ENCODE data around the gene MCF2L. TPM values are rescaled to one million over a fixed set of nuclear protein-coding genes. Genes with fewer than 3 reads are reported as not detected.

The MCF2L gene
- polyA plus RNA-seq, 4 donors: 13.6 to 38.5 (median 31.1) TPM

- DNase-seq (ENCODE audit: low read depth in 4 of 4, low spot score in 3 of 4): no peak
Observed at GRCh38 chr13:113058988-113059850, 90.2 kb downstream of the MCF2L start.

- DNase-seq (ENCODE audit: low read depth in 4 of 4, low spot score in 3 of 4): no peak
Observed at GRCh38 chr13:113059891-113060290, 90.9 kb downstream of the MCF2L start.

GRCh38 chr13:113060557-113061270, 91.7 kb downstream of the MCF2L start:
- DNase-seq (ENCODE audit: low read depth in 4 of 4, low spot score in 3 of 4): no peak

GRCh38 chr13:113061271-113061625, 92.2 kb downstream of the MCF2L start:
- DNase-seq (ENCODE audit: low read depth in 4 of 4, low spot score in 3 of 4): no peak

GRCh38 chr13:113061796-113062425, 92.9 kb downstream of the MCF2L start:
- DNase-seq (ENCODE audit: low read depth in 4 of 4, low spot score in 3 of 4): no peak

GRCh38 chr13:113062691-113063090, 93.7 kb downstream of the MCF2L start:
- no peak for DNase-seq (ENCODE audit: low read depth in 4 of 4, low spot score in 3 of 4)

GRCh38 chr13:113063091-113063491, 94.1 kb downstream of the MCF2L start:
- no peak for DNase-seq (ENCODE audit: low read depth in 4 of 4, low spot score in 3 of 4)

GRCh38 chr13:113064000-113064533, 95.1 kb downstream of the MCF2L start:
- no peak for DNase-seq (ENCODE audit: low read depth in 4 of 4, low spot score in 3 of 4)

GRCh38 chr13:113064534-113065405, 95.8 kb downstream of the MCF2L start:
- no peak for DNase-seq (ENCODE audit: low read depth in 4 of 4, low spot score in 3 of 4)

- DNase-seq (ENCODE audit: low read depth in 4 of 4, low spot score in 3 of 4): no peak
Observed at GRCh38 chr13:113065406-113066141, 96.6 kb downstream of the MCF2L start.

- DNase-seq (ENCODE audit: low read depth in 4 of 4, low spot score in 3 of 4): no peak
Observed at GRCh38 chr13:113066142-113066455, 97.1 kb downstream of the MCF2L start.

GRCh38 chr13:113066746-113067145, 97.7 kb downstream of the MCF2L start:
- no peak for DNase-seq (ENCODE audit: low read depth in 4 of 4, low spot score in 3 of 4)

- no peak for DNase-seq (ENCODE audit: low read depth in 4 of 4, low spot score in 3 of 4)
Observed at GRCh38 chr13:113069861-113070805, 101.1 kb downstream of the MCF2L start.

- no peak for DNase-seq (ENCODE audit: low read depth in 4 of 4, low spot score in 3 of 4)
Observed at GRCh38 chr13:113070855-113071254, 101.8 kb downstream of the MCF2L start.

GRCh38 chr13:113072376-113072775, 103.4 kb downstream of the MCF2L start:
- no peak for DNase-seq (ENCODE audit: low read depth in 4 of 4, low spot score in 3 of 4)

GRCh38 chr13:113073942-113074341, 104.9 kb downstream of the MCF2L start:
- DNase-seq (ENCODE audit: low read depth in 4 of 4, low spot score in 3 of 4): no peak

GRCh38 chr13:113074401-113074800, 105.4 kb downstream of the MCF2L start:
- DNase-seq (ENCODE audit: low read depth in 4 of 4, low spot score in 3 of 4): no peak

GRCh38 chr13:113074876-113075275, 105.9 kb downstream of the MCF2L start:
- no peak for DNase-seq (ENCODE audit: low read depth in 4 of 4, low spot score in 3 of 4)

- no peak for DNase-seq (ENCODE audit: low read depth in 4 of 4, low spot score in 3 of 4)
Observed at GRCh38 chr13:113075711-113076110, 106.7 kb downstream of the MCF2L start.

Measured in left renal pelvis (tissue), 4 donors.